ENCODE measurements around the gene ENO3.
"Not testable (repeated sequence)": the region's sequence is repeated elsewhere in the genome, so short reads cannot be mapped to it uniquely, and the experiment has no call there.

Gene ENO3

DNA sequence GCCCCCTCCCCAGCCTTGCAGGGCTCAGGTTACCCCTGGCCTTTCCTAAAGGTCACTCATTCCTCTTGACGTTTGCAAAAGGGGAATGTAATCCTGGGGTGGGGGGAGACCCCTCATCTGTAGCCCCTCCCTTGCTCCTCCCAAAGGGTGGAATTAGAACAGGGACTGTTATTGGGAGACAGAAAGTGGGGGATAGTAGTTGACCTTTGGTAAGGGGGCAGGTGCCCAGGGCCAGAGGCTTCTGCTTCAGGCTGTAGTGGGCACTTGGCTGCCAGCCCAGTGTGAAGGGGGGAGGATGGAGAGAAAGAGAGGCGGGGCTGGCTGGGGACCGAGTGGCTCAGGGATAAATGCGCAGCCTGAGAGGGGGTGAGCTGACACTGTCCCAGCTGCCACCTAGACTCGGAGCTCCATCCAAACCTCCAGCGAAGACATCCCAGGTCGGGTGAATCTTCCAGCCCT, at the start of gene ENO3:
Gene ENO3, plus strand, starts transcription at position 374 of the 459 bp plus-strand sequence. CDS start 711 bp downstream, outside the sequence.
- DNase-seq: no peak

DNA sequence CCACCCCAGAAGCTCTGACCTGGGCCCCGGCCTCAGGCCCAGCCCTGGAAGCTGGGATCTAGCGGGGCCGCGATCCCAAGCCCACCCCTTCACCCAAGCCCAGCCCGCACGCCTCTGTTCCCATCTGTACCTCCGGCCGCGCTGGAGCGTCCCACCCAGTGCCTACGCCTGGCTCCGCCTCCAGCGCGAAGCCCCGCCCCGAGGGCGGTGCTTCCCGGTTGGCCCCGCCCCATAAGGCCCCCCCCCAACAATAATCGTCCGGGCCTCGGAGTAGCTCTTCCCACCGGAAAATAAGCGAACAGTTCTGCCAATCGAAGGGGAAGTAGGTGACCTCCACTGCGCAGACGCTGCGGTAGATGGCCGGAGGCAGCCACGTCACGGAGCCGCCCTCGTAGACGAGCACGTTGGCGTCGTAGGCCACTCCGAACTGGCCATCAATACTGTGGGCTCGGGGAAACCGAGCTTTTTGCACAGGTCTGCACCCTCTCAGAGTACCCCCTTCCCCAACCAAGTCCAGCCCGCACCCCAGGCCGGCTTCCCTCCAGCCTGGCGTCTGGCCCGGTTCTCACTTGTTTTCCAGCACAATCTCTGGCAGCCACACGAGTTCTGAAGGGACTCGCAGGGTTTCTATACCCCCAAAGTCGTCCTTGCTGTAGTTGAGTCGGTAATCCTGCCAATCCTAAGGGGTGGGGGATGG, 49.1 kb upstream of the ENO3 start:
- DNase-seq: peak; percentile 49

GRCh38 chr17:4902540-4902939, 48.4 kb upstream of the ENO3 start:
- DNase-seq: no peak

DNA sequence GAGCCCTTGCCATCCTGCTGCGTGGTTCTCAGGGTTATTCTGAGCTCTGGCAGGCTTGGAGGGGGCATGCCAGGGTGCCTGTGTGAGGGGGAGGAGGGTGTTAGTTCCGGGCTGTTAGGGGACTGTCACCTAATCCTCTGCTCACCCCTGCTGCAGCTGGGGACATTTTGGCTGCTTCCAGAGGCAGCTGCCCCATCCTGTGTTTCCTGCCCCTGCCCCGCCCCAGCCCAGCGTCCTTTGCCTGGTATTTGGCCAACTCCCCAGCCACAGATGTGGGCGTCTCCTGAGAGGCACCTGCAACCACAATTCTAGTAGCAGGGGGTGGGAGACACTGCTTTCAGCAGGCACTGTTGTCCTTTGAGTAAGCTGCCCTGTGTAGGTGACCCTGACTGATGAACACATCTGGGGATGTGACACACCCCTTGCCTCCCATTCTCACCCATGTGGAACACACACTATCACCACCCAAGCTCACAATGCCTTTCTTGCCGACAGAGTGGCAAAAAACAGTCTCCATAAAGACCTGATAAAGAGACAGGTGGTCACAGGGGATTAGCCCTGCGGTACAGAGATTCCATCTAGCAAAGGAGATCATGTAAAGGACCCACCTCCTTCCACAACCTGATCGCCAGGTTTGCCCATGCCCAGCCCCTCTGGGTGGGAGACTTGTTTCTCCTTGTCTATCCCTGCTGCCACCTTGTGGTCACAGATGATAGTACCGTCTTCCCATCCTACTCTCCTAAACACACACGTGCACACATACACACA, 47.7 kb upstream of the ENO3 start, which contains the start of gene CHRNE:
Gene CHRNE, minus strand, starts transcription at position 48 of the 768 bp plus-strand sequence. Its CDS starts 35 bp downstream, at position 13.
- peak; percentile 86 for DNase-seq

GRCh38 chr17:4906642-4907041, 44.3 kb upstream of the ENO3 start:
- not testable (repeated sequence) for DNase-seq

GRCh38 chr17:4908301-4908700, 42.6 kb upstream of the ENO3 start:
- DNase-seq: no peak

DNA sequence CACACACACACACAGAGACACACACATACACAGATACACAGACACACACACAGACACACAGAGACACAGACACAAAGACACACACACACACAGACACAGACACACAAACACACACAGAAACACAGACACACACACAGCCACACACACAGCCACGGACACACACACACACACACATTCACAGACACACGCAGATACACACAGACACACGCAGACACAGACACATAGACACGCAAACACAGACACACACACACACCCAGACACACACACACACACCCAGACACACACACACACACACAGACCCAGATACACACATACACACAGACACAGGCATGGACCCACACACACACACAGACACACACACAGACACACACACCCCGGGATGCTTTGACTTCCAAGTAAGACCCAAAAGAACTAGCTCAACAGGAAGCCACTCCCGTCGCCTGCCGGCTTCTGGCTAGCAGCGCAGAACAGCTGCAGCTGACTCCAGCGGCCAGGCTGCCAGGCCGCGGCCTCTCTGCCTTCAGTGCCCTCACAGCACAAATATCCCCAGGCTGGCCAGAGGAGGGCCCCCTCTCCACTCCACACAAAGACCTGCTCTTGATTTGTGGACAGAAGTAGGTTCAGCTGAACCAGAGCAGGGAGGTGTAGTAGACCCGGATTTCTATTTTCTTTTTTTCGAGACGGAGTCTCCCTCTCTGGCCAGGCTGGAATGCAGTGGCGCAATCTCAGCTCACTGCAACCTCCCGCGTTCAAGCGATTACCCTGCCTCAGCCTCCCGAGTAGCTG, 42.0 kb upstream of the ENO3 start:
- DNase-seq: peak; percentile 86

GRCh38 chr17:4913994-4914393, 36.9 kb upstream of the ENO3 start:
- DNase-seq: no peak

DNA sequence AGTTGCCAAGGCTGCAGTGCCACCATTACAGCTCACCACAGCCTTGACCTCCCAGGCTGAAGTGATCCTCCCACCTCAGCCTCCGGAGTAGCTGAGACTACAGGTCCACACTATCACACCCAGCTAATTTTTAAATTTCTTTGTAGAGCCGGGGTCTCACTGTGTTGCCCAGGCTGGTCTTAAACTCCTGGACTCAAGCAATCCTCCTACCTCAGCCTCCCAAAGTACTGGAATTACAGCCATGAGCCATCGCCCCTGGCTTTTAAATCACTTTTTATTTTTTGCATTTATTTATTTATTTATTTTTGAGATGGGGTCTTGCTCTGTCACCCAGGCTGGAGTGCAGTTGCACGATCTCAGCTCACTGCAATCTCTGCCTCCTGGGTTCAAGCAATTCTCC, 36.4 kb upstream of the ENO3 start:
- DNase-seq: not testable (repeated sequence)

DNA sequence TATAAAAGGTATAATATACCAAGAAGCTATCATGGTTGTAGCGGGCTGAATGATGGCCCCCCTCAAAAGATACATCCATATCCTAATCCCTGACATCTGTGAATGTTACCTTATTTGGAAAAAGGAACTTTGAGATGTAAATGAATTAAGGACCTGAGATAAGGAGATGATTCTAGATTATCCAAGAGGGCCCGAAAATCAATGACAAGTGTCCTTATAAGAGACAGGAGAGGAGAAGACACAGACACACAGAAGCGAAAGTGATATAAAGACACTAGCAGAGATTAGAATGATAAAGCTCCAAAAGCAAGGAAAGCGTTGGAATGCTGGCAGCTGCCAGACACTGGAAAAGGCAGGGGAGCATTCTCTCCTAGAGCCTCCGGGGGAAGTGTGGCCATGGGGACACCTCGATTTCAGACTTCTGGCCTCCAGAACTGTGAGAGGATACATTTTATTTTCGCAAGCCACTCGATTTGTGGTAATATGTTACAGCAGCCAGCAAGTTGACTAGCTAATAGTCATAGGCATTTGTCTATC, 31.3 kb upstream of the ENO3 start:
- DNase-seq: no peak

GRCh38 chr17:4920351-4921048, 30.4 kb upstream of the ENO3 start:
- no peak for DNase-seq

DNA sequence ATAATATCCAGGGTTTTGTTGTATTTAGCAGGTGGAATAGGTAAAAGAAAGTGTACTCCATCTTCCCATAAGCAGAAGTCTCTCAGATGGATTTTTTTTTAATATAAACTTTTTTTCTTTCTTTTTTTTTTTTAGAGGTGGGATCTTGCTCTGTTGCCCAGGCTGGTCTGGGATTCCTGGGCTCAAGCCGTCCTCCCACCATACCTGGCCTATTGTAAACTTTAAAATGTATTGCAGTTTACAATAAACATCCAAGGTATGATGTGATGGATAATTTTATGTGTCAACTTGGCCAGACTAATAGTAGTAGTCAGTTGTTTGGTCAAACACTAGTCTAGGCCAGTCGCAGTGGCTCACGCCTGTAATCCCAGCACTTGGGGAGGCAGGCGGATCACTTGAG, 29.6 kb upstream of the ENO3 start:
- no peak for DNase-seq

DNA sequence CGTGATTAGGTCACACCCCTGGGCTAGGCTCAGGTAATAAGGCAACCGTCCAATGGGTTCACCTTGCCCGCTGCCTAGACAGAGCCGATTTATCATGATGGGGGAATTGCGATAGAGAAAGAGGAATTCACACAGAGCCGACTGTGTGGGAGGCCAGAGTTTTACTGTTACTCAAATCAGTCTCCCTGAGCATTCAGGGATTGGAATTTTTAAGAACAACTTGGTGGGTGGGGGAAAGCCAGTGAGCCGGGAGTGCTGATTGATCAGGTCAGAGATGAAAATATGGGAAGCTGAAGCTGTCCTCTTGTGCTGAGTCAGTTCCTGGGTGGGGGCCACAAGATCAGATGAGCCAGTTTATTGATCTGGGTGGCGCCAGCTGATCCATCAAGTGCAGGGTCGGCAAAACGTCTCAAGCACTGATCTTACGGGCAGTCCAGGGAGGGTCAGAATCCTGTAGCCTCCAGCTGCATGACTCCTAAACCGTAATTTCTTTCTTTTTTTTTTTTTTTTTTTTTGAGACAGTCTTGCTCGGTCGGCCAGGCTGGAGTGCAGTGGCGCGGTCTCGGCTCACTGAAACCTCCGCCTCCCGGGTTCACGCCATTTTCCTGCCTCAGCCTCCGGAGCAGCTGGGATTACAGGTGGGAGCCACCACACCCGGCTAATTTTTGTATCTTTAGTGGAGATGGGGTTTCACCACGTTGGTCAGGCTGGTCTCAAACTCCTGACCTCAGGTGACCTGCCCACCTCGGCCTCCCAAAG, 24.2 kb upstream of the ENO3 start:
- DNase-seq: not testable (repeated sequence)

DNA sequence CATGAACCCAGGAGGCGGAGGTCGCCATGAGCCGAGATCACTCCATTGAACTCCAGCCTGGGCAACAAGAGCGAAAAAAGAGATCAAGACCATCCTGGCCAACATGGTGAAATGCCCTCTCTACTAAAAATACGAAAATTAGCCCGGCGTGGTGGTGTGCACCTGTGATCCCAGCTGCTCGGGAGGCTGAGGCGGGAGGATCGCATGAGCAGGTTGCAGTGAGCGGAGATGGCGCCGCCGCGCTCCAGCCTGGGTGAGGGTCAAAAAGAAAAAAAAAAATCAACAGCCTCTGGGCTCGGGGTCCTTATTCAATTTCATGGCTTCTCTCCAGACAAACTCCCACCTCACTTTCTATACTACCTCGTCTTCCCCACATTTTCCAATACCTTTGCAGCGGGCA, 22.0 kb upstream of the ENO3 start:
- no peak for DNase-seq

- DNase-seq: no peak
Measured at GRCh38 chr17:4931963-4932362, 19.0 kb upstream of the ENO3 start, which contains the start of gene GP1BA. Gene GP1BA (plus strand): TSS chr17:4932277. CDS start chr17:4932605, 328 bp downstream.

- DNase-seq: no peak
Measured at GRCh38 chr17:4932756-4933155, 18.2 kb upstream of the ENO3 start.

GRCh38 chr17:4933646-4934045, 17.3 kb upstream of the ENO3 start:
- no peak for DNase-seq

DNA sequence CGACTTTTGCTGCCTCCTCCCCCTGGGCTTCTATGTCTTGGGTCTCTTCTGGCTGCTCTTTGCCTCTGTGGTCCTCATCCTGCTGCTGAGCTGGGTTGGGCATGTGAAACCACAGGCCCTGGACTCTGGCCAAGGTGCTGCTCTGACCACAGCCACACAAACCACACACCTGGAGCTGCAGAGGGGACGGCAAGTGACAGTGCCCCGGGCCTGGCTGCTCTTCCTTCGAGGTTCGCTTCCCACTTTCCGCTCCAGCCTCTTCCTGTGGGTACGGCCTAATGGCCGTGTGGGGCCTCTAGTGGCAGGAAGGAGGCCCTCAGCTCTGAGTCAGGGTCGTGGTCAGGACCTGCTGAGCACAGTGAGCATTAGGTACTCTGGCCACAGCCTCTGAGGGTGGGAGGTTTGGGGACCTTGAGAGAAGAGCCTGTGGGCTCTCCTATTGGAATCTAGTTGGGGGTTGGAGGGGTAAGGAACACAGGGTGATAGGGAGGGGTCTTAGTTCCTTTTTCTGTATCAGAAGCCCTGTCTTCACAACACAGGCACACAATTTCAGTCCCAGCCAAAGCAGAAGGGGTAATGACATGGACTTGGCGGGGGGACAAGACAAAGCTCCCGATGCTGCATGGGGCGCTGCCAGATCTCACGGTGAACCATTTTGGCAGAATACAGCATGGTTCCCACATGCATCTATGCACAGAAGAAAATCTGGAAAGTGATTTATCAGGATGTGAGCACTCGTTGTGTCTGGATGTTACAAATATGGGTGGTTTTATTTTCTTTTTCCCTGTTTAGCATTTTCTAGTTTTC, 16.5 kb upstream of the ENO3 start:
- peak; percentile 26 for DNase-seq

DNA sequence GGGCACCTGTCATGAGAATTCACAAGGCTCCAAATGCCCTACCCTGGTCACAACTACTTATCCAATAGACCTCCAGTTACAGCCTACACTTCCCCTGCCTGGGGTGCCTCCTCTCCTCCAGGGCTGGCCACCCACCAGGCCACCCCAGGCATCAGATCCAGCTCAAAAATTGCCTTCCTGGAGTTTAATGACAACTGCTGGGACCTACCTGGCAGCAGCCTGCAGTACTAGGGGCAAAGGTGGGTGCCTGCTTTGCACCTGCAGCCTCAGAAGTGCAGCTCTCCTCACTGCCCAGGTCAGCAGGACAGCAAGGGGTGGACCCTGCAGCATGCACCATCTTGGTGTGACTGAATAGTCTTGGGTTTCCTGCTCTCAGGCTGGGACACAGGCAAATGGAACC, 15.3 kb upstream of the ENO3 start:
- DNase-seq: no peak

GRCh38 chr17:4936436-4936835, 14.5 kb upstream of the ENO3 start:
- no peak for DNase-seq

- DNase-seq: no peak
Measured at GRCh38 chr17:4937553-4937952, 13.4 kb upstream of the ENO3 start.

All from CD4-positive, alpha-beta T cell treated with Interleukin-17A for 1 hour (primary cell).